Gastroesophageal sphincter (tissue), 4 donors: Measurements from ENCODE around the gene CDH4. TPM values are rescaled to one million over a fixed set of nuclear protein-coding genes. Genes with fewer than 3 reads are reported as not detected.

ENCODE experiments used
- ATAC-seq: fragments of 150-250 bp; one replicate; pipeline ENCODE4 v1.9.1; 2016; ENCODE audit warnings: mild to moderate bottlenecking, moderate library complexity
- H3K27ac ChIP-seq, 4 donors: fragments of 200-600 bp; sonication (generic) in 3 of 4; 1 replicate in 3 of 4; 2 replicates in 1 of 4; pipeline ENCODE4 v1.5.1; 2016 to 2019
- H3K27me3 ChIP-seq: fragments of 200-600 bp; sonication (generic); one replicate; pipeline ENCODE4 v1.5.1; 2019
- H3K36me3 ChIP-seq, 2 donors: fragments of 200-600 bp; sonication (generic); one replicate each; pipeline ENCODE4 v1.5.1; 2019; ENCODE audit warnings: control low read depth in 1 of 2
- H3K4me1 ChIP-seq, 3 donors: fragments of 200-600 bp; sonication (generic); 1 replicate in 2 of 3; 2 replicates in 1 of 3; pipeline ENCODE4 v1.5.1; 2016 to 2019; ENCODE audit warnings: control low read depth in 2 of 3
- H3K4me3 ChIP-seq, 2 donors: fragments of 200-600 bp; sonication (generic); one replicate each; pipeline ENCODE4 v1.5.1; 2019; ENCODE audit warnings: mild to moderate bottlenecking in 1 of 2, moderate library complexity in 1 of 2
- H3K9me3 ChIP-seq, 3 donors: fragments of 200-600 bp; sonication (generic); one replicate each; pipeline ENCODE4 v1.5.1; 2017 to 2019; ENCODE audit warnings: control low read depth in 2 of 3
- CTCF ChIP-seq, 4 experiments: fragments of 200-600 bp in 2 of 4; fragments of 450-650 bp in 2 of 4; sonication (generic) in 1 of 4; IDR thresholded peaks; one replicate each; pipeline ENCODE4 v1.5.1; 2017 to 2019; ENCODE audit warnings: antibody characterized with exemption in 4 of 4, mild to moderate bottlenecking in 2 of 4, moderate library complexity in 2 of 4
- EP300 ChIP-seq: sonication (generic); formaldehyde crosslinking; IDR thresholded peaks from one replicate; pipeline ENCODE4 v1.6.1; 2017; ENCODE audit warnings: antibody characterized with exemption, mild to moderate bottlenecking
- POLR2A ChIP-seq, 2 donors: fragments of 450-650 bp; IDR thresholded peaks; one replicate each; pipeline ENCODE4 v1.6.1; 2017; ENCODE audit warnings: antibody characterized with exemption in 2 of 2, mild to moderate bottlenecking in 2 of 2, moderate library complexity in 1 of 2
- POLR2AphosphoS5 ChIP-seq: sonication (generic); formaldehyde crosslinking; IDR thresholded peaks from one replicate; pipeline ENCODE4 v1.6.1; 2017; ENCODE audit warnings: antibody characterized with exemption
- WGBS, 2 donors: methylation state at CpG; one replicate each; pipeline ENCODE4 v1.1.5; 2018; ENCODE audit warnings: low coverage in 1 of 2; 5-methylcytosine and 5-hydroxymethylcytosine counted together
- total RNA-seq, 4 donors: library from RNA; depleted of rRNA; stranded (reverse); fragments of >200 nt; gene quantifications; one replicate each; pipeline ENCODE4 v1.1.0, GENCODE V29; 2016

The CDH4 gene
- total RNA-seq, 4 donors from 2014 or later = under 0.01 to 1.5 (median 0.42) TPM; not detected in 1

GRCh38 chr20:61760731-61761130 lies 508.7 kb downstream of the CDH4 start:
- Histone ChIP-seq H3K4me1 (no peaks in the 10 kb centered on the region), H3K4me3 (no peak overlapping the region), H3K27me3 (peaks cover 73% of the 10 kb centered on the region), H3K27ac (no peak overlapping the region), H3K9me3 (no peaks in the 10 kb centered on the region), H3K36me3 (no peaks in the 10 kb centered on the region)
- 71 to 76% methylated on average over 5 to 7 of the region's 7 CpGs for WGBS, 2 donors
- no peak for ATAC-seq
- no peak for TF ChIP-seq POLR2AphosphoS5
- no peak for TF ChIP-seq EP300
- TF ChIP-seq POLR2A (IDR thresholded peaks at IDR 0.05) = no peak
- no peak for TF ChIP-seq CTCF (IDR thresholded peaks at IDR 0.05)

GRCh38 chr20:61761453-61762166 lies 509.5 kb downstream of the CDH4 start:
- Histone ChIP-seq H3K27ac (no peak overlapping the region), H3K27me3 (peaks cover 77% of the 10 kb centered on the region), H3K9me3 (no peaks in the 10 kb centered on the region), H3K4me1 (no peaks in the 10 kb centered on the region), H3K36me3 (no peaks in the 10 kb centered on the region), H3K4me3 (no peak overlapping the region)
- 73 to 85% methylated on average over 4 to 13 of the region's 25 CpGs for WGBS, 2 donors
- no peak for TF ChIP-seq POLR2A (IDR thresholded peaks at IDR 0.05)
- no peak for TF ChIP-seq EP300
- no peak for TF ChIP-seq CTCF (IDR thresholded peaks at IDR 0.05)
- TF ChIP-seq POLR2AphosphoS5 = no peak
- no peak for ATAC-seq

- 17 to 27% methylated on average over 1 to 3 of the region's 7 CpGs for WGBS, 2 donors
- no peak overlapping the region for H3K4me3 ChIP-seq
- no peak overlapping the region for H3K27ac ChIP-seq
- TF ChIP-seq POLR2A (IDR thresholded peaks at IDR 0.05) (no peak), CTCF (IDR thresholded peaks at IDR 0.05) (no peak), POLR2AphosphoS5 (no peak), EP300 (no peak)
- H3K4me1 ChIP-seq = no peaks in the 10 kb centered on the region
- no peak for ATAC-seq
- H3K36me3 ChIP-seq = no peaks in the 10 kb centered on the region
- H3K27me3 ChIP-seq = peaks cover 82% of the 10 kb centered on the region
- H3K9me3 ChIP-seq = no peaks in the 10 kb centered on the region
Measured at GRCh38 chr20:61762167-61762710, 510.2 kb downstream of the CDH4 start.

GRCh38 chr20:61762886-61763739 lies 511.1 kb downstream of the CDH4 start:
- no peak for ATAC-seq
- peaks cover 75% of the 10 kb centered on the region for H3K27me3 ChIP-seq

More at GRCh38 chr20:61762886-61763739, 511.1 kb downstream of the CDH4 start:
- TF ChIP-seq EP300 = no peak
- no peak for TF ChIP-seq POLR2A (IDR thresholded peaks at IDR 0.05)
- TF ChIP-seq CTCF (IDR thresholded peaks at IDR 0.05) = no peak
- TF ChIP-seq POLR2AphosphoS5 = no peak
- Histone ChIP-seq H3K36me3 (no peaks in the 10 kb centered on the region), H3K4me1 (no peaks in the 10 kb centered on the region), H3K9me3 (no peaks in the 10 kb centered on the region), H3K4me3 (no peak overlapping the region), H3K27ac (no peak overlapping the region)
- 64 to 90% methylated on average over 5 to 9 of the region's 20 CpGs for WGBS, 2 donors
